ENCODE results near the gene WBP2. TPM values are rescaled to one million over a fixed set of nuclear protein-coding genes. Genes with fewer than 3 reads are reported as not detected.

The WBP2 gene
- total and polyA plus RNA-seq, 4 donors, result 67.2 to 195 (median 135) TPM

GRCh38 chr17:75803883-75804282, 51.3 kb downstream of the WBP2 start:
- TF ChIP-seq, protein P1, sequence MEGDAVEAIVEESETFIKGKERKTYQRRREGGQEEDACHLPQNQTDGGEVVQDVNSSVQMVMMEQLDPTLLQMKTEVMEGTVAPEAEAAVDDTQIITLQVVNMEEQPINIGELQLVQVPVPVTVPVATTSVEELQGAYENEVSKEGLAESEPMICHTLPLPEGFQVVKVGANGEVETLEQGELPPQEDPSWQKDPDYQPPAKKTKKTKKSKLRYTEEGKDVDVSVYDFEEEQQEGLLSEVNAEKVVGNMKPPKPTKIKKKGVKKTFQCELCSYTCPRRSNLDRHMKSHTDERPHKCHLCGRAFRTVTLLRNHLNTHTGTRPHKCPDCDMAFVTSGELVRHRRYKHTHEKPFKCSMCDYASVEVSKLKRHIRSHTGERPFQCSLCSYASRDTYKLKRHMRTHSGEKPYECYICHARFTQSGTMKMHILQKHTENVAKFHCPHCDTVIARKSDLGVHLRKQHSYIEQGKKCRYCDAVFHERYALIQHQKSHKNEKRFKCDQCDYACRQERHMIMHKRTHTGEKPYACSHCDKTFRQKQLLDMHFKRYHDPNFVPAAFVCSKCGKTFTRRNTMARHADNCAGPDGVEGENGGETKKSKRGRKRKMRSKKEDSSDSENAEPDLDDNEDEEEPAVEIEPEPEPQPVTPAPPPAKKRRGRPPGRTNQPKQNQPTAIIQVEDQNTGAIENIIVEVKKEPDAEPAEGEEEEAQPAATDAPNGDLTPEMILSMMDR (IDR thresholded peaks at IDR 0.05; ENCODE audit: control extremely low read depth, extremely low read depth), result no peak
- no peak for ATAC-seq (ENCODE audit: insufficient read depth, low FRiP score)
- Histone ChIP-seq H3K27me3 (ENCODE audit: control insufficient read depth in 3 of 3, insufficient read depth in 3 of 3, low read length in 2 of 3) (no peaks in the 10 kb centered on the region), H3K36me3 (ENCODE audit: control insufficient read depth in 4 of 4, insufficient read depth in 4 of 4, low read length in 4 of 4) (peaks cover 0 to 14% (median 8%) of the 10 kb centered on the region in 4 donors), H3K4me3 (no peak overlapping the region), H3K9me3 (ENCODE audit: control insufficient read depth in 4 of 4, insufficient read depth in 3 of 4, low read length in 3 of 4) (no peaks in the 10 kb centered on the region), H3K9ac (ENCODE audit: insufficient read depth in 1 of 2, low read length in 2 of 2) (no peak overlapping the region), H3K4me1 (ENCODE audit: control insufficient read depth in 5 of 5, insufficient read depth in 5 of 5, low read length in 5 of 5) (peaks cover 0 to 3% (median 0%) of the 10 kb centered on the region in 5 donors), H3K27ac (ENCODE audit: low read depth in 1 of 2, low read length in 1 of 2) (no peak overlapping the region)
- DNase-seq, result no peak
- whole genome bisulfite sequencing, 2 donors, result 91 to 96% methylated on average over 1 of the region's 1 CpG

DNA sequence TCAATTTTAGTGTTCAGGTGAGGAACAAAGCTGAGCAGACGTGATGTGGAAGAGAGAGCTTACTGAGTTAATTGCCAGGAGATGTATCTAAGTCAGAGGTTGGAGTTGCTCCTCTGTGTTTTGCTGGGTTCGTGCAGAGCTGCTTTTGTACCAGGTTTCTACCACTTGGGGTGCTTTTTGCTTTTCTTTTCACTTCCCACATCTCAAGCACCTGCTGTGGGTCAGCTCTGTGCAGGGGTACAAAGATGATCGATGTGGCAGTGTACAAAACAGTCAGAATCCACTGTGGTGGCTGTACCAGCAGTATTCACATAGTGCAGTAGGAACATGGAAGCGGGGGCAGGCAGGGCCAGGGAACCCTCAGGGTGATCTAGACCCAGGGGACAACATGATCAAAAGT, 55.7 kb downstream of the WBP2 start:
- H3K36me3 ChIP-seq (ENCODE audit: control insufficient read depth in 4 of 4, insufficient read depth in 4 of 4, low read length in 4 of 4), result peaks cover 0 to 32% (median 21%) of the 10 kb centered on the region in 4 donors
- H3K4me3 ChIP-seq, result no peak overlapping the region
- no peaks in the 10 kb centered on the region for H3K9me3 ChIP-seq (ENCODE audit: control insufficient read depth in 4 of 4, insufficient read depth in 3 of 4, low read length in 3 of 4)
- 88 to 96% methylated on average over 4 of the region's 4 CpGs for WGBS, 2 donors
- DNase-seq (no peak), ATAC-seq (ENCODE audit: insufficient read depth, low FRiP score) (no peak)
- H3K4me1 ChIP-seq (ENCODE audit: control insufficient read depth in 5 of 5, insufficient read depth in 5 of 5, low read length in 5 of 5), result no peaks in the 10 kb centered on the region
- TF ChIP-seq, protein P1 (IDR thresholded peaks at IDR 0.05; ENCODE audit: control extremely low read depth, extremely low read depth), result no peak
- H3K9ac ChIP-seq (ENCODE audit: insufficient read depth in 1 of 2, low read length in 2 of 2), result no peak overlapping the region
- H3K27ac ChIP-seq (ENCODE audit: low read depth in 1 of 2, low read length in 1 of 2), result no peak overlapping the region
- H3K27me3 ChIP-seq (ENCODE audit: control insufficient read depth in 3 of 3, insufficient read depth in 3 of 3, low read length in 2 of 3), result no peaks in the 10 kb centered on the region

- no peak overlapping the region for H3K9ac ChIP-seq (ENCODE audit: insufficient read depth in 1 of 2, low read length in 2 of 2)
- no peak for DNase-seq
- peaks cover 3 to 32% (median 21%) of the 10 kb centered on the region in 4 donors for H3K36me3 ChIP-seq (ENCODE audit: control insufficient read depth in 4 of 4, insufficient read depth in 4 of 4, low read length in 4 of 4)
- H3K4me1 ChIP-seq (ENCODE audit: control insufficient read depth in 5 of 5, insufficient read depth in 5 of 5, low read length in 5 of 5), result peaks cover 0 to 6% (median 0%) of the 10 kb centered on the region in 5 donors
- ATAC-seq (ENCODE audit: insufficient read depth, low FRiP score), result no peak
- 93 to 94% methylated on average over 8 of the region's 8 CpGs for WGBS, 2 donors
- H3K27me3 ChIP-seq (ENCODE audit: control insufficient read depth in 3 of 3, insufficient read depth in 3 of 3, low read length in 2 of 3), result no peaks in the 10 kb centered on the region
- TF ChIP-seq, protein P1 (IDR thresholded peaks at IDR 0.05; ENCODE audit: control extremely low read depth, extremely low read depth), result no peak
- no peak overlapping the region for H3K27ac ChIP-seq (ENCODE audit: low read depth in 1 of 2, low read length in 1 of 2)
- H3K9me3 ChIP-seq (ENCODE audit: control insufficient read depth in 4 of 4, insufficient read depth in 3 of 4, low read length in 3 of 4), result no peaks in the 10 kb centered on the region
- no peak overlapping the region for H3K4me3 ChIP-seq
Observed at GRCh38 chr17:75795820-75796607, 59.1 kb downstream of the WBP2 start.

Other genes with a start within 250 kb of the WBP2 start
- gene SMIM5, start 221.9 kb downstream of the WBP2 start, total RNA-seq, result 1 to 10 TPM; 5.5 to 7.5 TPM
- gene SMIM5, start 221.9 kb downstream of the WBP2 start, polyA plus RNA-seq, result 1 to 10 TPM; 2.2 to 2.3 TPM
- gene RECQL5, start 188.2 kb downstream of the WBP2 start, total RNA-seq, result 10 to 100 TPM; 31.2 to 32.5 TPM
- 10 to 100 TPM; 16.4 to 28.5 TPM for gene RECQL5, start 188.2 kb downstream of the WBP2 start, polyA plus RNA-seq
- gene SAP30BP, start 188.0 kb downstream of the WBP2 start, total RNA-seq, result 10 to 100 TPM; 46.5 to 82.9 TPM
- 10 to 100 TPM; 71.9 to 82.8 TPM for gene SAP30BP, start 188.0 kb downstream of the WBP2 start, polyA plus RNA-seq
- 10 to 100 TPM; 11.1 to 47.8 TPM for gene ITGB4, start 133.9 kb downstream of the WBP2 start, total RNA-seq
- gene ITGB4, start 133.9 kb downstream of the WBP2 start, polyA plus RNA-seq, result 10 to 100 TPM; 11.4 to 18.1 TPM
- gene GALK1, start 90.1 kb downstream of the WBP2 start, total RNA-seq, result 10 to 100 TPM; 23.0 to 52.9 TPM
- gene GALK1, start 90.1 kb downstream of the WBP2 start, polyA plus RNA-seq, result 10 to 100 TPM; 35.2 to 70.5 TPM
- 10 to 100 TPM; 32.8 to 72.4 TPM for gene UNK, start 70.5 kb downstream of the WBP2 start, total RNA-seq
- gene UNK, start 70.5 kb downstream of the WBP2 start, polyA plus RNA-seq, result 10 to 100 TPM; 15.5 to 18.7 TPM
- 100 to 1,000 TPM in 1 of 2 donors, 10 to 100 TPM in 1; 56.6 to 110 TPM for gene UNC13D, start 10.9 kb downstream of the WBP2 start, total RNA-seq
- 10 to 100 TPM; 61.2 to 85.2 TPM for gene UNC13D, start 10.9 kb downstream of the WBP2 start, polyA plus RNA-seq
- 10 to 100 TPM; 23.5 to 78.3 TPM for gene TRIM47, start 23.2 kb upstream of the WBP2 start, total RNA-seq
- 10 to 100 TPM; 22.9 to 32.4 TPM for gene TRIM47, start 23.2 kb upstream of the WBP2 start, polyA plus RNA-seq
- 10 to 100 TPM; 12.7 to 32.9 TPM for gene TRIM65, start 41.6 kb upstream of the WBP2 start, total RNA-seq
- gene TRIM65, start 41.6 kb upstream of the WBP2 start, polyA plus RNA-seq, result 10 to 100 TPM; 14.6 to 27.8 TPM
- 100 to 1,000 TPM in 1 of 2 donors, 10 to 100 TPM in 1; 47.8 to 105 TPM for gene MRPL38, start 49.5 kb upstream of the WBP2 start, total RNA-seq
- 10 to 100 TPM; 52.0 to 80.1 TPM for gene MRPL38, start 49.5 kb upstream of the WBP2 start, polyA plus RNA-seq
- gene FBF1, start 85.7 kb upstream of the WBP2 start, total RNA-seq, result 10 to 100 TPM; 14.5 to 18.7 TPM
- gene FBF1, start 85.7 kb upstream of the WBP2 start, polyA plus RNA-seq, result 10 to 100 TPM in 1 of 2 donors, 1 to 10 TPM in 1; 4.6 to 11.6 TPM
- gene ACOX1, start 123.8 kb upstream of the WBP2 start, total RNA-seq, result 10 to 100 TPM; 69.4 to 80.1 TPM
- gene ACOX1, start 123.8 kb upstream of the WBP2 start, polyA plus RNA-seq, result 10 to 100 TPM; 19.9 to 22.4 TPM
- gene TEN1, start 123.9 kb upstream of the WBP2 start, total RNA-seq, result 10 to 100 TPM; 20.6 to 25.8 TPM
- gene TEN1, start 123.9 kb upstream of the WBP2 start, polyA plus RNA-seq, result 10 to 100 TPM; 32.1 to 33.5 TPM
- gene CDK3, start 145.5 kb upstream of the WBP2 start, total RNA-seq, result 1 to 10 TPM; 7.8 TPM
- 10 to 100 TPM in 1 of 2 donors, 1 to 10 TPM in 1; 7.3 to 15.7 TPM for gene CDK3, start 145.5 kb upstream of the WBP2 start, polyA plus RNA-seq
- gene EVPL, start 172.0 kb upstream of the WBP2 start, total RNA-seq, result 10 to 100 TPM; 34.1 to 38.4 TPM
- 10 to 100 TPM; 10.9 to 36.0 TPM for gene EVPL, start 172.0 kb upstream of the WBP2 start, polyA plus RNA-seq
- 10 to 100 TPM; 63.9 to 68.9 TPM for gene SRP68, start 217.2 kb upstream of the WBP2 start, total RNA-seq
- gene SRP68, start 217.2 kb upstream of the WBP2 start, polyA plus RNA-seq, result 10 to 100 TPM; 30.8 to 50.0 TPM
- gene GALR2, start 219.4 kb upstream of the WBP2 start, total RNA-seq, result under 1 TPM in 1 of 2 donors, not detected in 1; 0.40 TPM
- gene GALR2, start 219.4 kb upstream of the WBP2 start, polyA plus RNA-seq, result under 1 TPM; 0.20 to 0.44 TPM
- gene ZACN, start 223.8 kb upstream of the WBP2 start, total RNA-seq, result under 1 TPM in 1 of 2 donors, not detected in 1; 0.25 TPM
- gene ZACN, start 223.8 kb upstream of the WBP2 start, polyA plus RNA-seq, result 1 to 10 TPM; 1.4 to 1.9 TPM
- gene EXOC7, start 248.5 kb upstream of the WBP2 start, total RNA-seq, result 100 to 1,000 TPM; 109 to 111 TPM
- gene EXOC7, start 248.5 kb upstream of the WBP2 start, polyA plus RNA-seq, result 10 to 100 TPM; 49.9 to 52.3 TPM